Measurements from ENCODE around the gene PKNOX2.

GRCh38 chr11:125358254-125358840, 193.8 kb downstream of the PKNOX2 start:
- TF ChIP-seq POLR2A (IDR thresholded peaks at IDR 0.05) (no peak), CTCF (IDR thresholded peaks at IDR 0.05) (no peak), POLR2AphosphoS5 (IDR thresholded peaks at IDR 0.05) (no peak)

Data from gastroesophageal sphincter (tissue), 3 donors.